HAP-1 (cell line): ENCODE data around the gene MMP28.

ENCODE experiments used
- DNase-seq, 2 experiments: peaks; one replicate each; pipeline ENCODE4 v3.0.0-alpha.2; 2016 to 2020; ENCODE audit warnings: low spot score in 2 of 2
- H3K27me3 ChIP-seq: fragments of 250-450 bp; sonication (Bioruptor Pico); 2 replicates; pipeline ENCODE4 v1.5.1; 2020; ENCODE audit warnings: low read depth, mild to moderate bottlenecking, moderate library complexity
- H3K36me3 ChIP-seq: fragments of 250-450 bp; sonication (Bioruptor Pico); replicated peaks from 2 replicates; pipeline ENCODE4 v1.5.1; 2020; ENCODE audit warnings: mild to moderate bottlenecking
- H3K4me1 ChIP-seq: fragments of 250-450 bp; sonication (Bioruptor Pico); 2 replicates; pipeline ENCODE4 v1.5.1; 2020; ENCODE audit warnings: mild to moderate bottlenecking
- H3K4me3 ChIP-seq: fragments of 250-450 bp; sonication (Bioruptor Pico); 2 replicates; pipeline ENCODE4 v1.5.1; 2020; ENCODE audit warnings: mild to moderate bottlenecking, moderate library complexity
- H3K9me3 ChIP-seq: fragments of 250-450 bp; sonication (Bioruptor Pico); 2 replicates; pipeline ENCODE4 v1.5.1; 2020; ENCODE audit warnings: mild to moderate bottlenecking, moderate library complexity
- in situ Hi-C: fragments of 300-500 bp; cut with MboI; formaldehyde crosslinking; loops from 3 replicates; pipeline ENCODE4 v1.14.3; 2020; ENCODE audit warnings: low sequenced_read_pairs, inconsistent platforms, mixed read lengths

The MMP28 gene, protein sequence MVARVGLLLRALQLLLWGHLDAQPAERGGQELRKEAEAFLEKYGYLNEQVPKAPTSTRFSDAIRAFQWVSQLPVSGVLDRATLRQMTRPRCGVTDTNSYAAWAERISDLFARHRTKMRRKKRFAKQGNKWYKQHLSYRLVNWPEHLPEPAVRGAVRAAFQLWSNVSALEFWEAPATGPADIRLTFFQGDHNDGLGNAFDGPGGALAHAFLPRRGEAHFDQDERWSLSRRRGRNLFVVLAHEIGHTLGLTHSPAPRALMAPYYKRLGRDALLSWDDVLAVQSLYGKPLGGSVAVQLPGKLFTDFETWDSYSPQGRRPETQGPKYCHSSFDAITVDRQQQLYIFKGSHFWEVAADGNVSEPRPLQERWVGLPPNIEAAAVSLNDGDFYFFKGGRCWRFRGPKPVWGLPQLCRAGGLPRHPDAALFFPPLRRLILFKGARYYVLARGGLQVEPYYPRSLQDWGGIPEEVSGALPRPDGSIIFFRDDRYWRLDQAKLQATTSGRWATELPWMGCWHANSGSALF

DNA sequence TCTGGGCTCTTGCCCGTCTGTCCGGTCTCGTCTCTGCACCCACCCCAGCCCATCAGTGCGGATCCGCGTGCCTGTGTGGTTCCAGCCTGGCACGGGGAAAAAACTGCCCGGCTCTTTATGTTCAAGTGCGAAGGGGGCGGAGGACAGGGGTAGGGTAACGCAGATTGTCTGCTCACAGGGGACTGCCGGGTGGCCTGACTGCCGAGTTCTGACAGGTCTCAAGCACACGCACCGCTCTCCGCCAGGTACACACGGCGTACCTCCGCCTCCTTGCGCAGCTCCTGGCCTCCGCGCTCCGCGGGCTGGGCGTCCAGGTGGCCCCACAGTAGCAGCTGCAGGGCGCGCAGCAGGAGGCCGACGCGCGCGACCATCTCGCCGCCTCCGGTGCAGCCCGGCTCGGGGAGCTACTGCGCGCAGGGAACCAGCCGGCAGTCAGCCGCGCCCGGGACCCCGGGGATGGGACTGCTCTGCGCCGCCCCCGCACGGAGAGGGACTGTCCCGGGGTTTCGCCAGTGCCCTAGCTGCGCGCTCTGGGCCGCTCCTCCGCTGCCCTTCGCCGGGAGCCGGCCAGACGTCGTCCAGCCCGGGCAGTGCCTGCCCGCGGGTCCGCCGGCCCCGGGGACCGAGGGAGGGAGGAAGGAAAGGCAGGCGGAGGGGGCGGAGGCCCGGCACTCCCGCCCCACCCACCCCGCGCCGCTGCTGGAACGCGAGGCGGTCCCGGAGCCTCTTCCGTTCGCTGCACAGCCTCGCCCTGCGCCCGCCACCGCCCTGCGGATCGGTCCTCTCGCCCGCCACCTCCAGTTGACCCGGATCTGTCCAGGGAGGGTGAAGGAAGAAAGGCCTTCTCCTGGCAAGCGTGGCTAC is at the start of gene MMP28:
MMP28 (minus strand) TSS at position 635 of the 864 bp plus-strand sequence; CDS start at position 371, 264 bp downstream.
- H3K9me3 ChIP-seq, result no peaks in the 10 kb centered on the region
- no peaks in the 10 kb centered on the region for H3K36me3 ChIP-seq
- in situ Hi-C loops, result no loop called here
- peaks cover 32% of the 10 kb centered on the region for H3K27me3 ChIP-seq
- H3K4me1 ChIP-seq, result no peaks in the 10 kb centered on the region
- H3K4me3 ChIP-seq, result peak within 1 kb of the TSS; percentile 26
- peak in 1 of 2 experiments; percentile 59 for DNase-seq

DNA sequence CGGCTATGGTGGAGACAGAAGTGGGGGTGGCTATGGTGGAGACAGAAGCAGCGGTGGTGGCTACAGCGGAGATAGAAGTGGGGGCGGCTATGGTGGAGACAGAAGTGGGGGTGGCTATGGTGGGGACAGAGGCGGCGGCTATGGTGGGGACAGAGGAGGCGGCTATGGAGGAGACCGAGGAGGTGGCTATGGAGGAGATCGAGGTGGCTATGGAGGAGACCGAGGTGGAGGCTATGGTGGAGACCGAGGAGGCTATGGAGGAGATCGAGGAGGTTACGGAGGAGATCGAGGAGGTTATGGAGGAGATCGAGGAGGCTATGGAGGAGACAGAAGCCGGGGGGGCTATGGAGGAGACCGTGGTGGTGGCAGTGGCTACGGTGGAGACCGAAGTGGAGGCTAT is 49.1 kb upstream of the MMP28 start:
- Histone ChIP-seq H3K4me3 (no peak overlapping the region), H3K4me1 (no peaks in the 10 kb centered on the region), H3K9me3 (no peaks in the 10 kb centered on the region), H3K27me3 (no peaks in the 10 kb centered on the region), H3K36me3 (peaks cover 93% of the 10 kb centered on the region)
- in situ Hi-C loops, result loop anchor here (25.0 kb wide), 1 partner anchor 668 kb away; no protein-coding TSS in a partner anchor
- DNase-seq, result no peak

DNA sequence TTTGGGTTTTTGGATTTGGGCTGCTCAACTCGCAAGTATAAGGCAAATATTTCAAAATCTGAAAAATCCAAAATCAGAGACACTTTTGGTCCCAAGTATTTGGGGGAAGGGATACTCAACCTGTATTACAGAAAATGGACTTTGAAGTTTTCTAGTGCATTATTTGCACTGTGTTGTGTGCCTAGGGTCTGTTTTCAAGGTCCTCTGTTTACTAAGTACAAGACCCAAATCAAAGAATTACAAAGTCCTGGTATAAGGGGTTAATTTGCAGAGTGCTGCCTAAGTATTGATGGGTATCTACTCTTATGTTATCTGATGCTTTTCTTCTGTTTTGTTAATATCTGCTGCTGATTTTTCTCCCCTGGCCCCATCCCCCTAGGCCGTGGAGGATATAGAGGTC is 48.3 kb upstream of the MMP28 start:
- peaks cover 92% of the 10 kb centered on the region for H3K36me3 ChIP-seq
- no peak for DNase-seq
- H3K4me1 ChIP-seq, result no peaks in the 10 kb centered on the region
- in situ Hi-C loops, result loop anchor here (25.0 kb wide), 1 partner anchor 669 kb away; no protein-coding TSS in a partner anchor
- H3K9me3 ChIP-seq, result no peaks in the 10 kb centered on the region
- H3K27me3 ChIP-seq, result no peaks in the 10 kb centered on the region
- H3K4me3 ChIP-seq, result no peak overlapping the region

DNA sequence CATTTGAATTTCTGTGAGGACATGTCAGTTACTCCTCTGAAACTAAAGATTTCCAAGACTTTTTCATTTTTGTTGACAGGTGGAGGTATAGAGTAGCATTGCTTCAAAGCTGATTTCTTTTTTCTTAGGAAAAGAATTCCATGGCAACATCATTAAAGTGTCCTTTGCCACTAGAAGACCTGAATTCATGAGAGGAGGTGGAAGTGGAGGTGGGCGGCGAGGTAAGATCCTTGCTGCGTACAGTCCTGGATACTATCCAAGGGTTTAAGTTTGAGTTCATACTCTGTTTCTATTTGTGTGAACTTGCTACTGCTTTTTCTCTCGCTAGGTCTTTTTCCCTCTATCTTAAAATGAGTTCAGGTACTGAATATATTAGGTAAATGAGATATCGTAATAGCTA is 46.8 kb upstream of the MMP28 start:
- Histone ChIP-seq H3K27me3 (no peaks in the 10 kb centered on the region), H3K9me3 (no peaks in the 10 kb centered on the region), H3K36me3 (peaks cover 95% of the 10 kb centered on the region), H3K4me3 (no peak overlapping the region), H3K4me1 (no peaks in the 10 kb centered on the region)
- in situ Hi-C loops, result loop anchor here (25.0 kb wide), 1 partner anchor 670 kb away; no protein-coding TSS in a partner anchor
- DNase-seq, result no peak

DNA sequence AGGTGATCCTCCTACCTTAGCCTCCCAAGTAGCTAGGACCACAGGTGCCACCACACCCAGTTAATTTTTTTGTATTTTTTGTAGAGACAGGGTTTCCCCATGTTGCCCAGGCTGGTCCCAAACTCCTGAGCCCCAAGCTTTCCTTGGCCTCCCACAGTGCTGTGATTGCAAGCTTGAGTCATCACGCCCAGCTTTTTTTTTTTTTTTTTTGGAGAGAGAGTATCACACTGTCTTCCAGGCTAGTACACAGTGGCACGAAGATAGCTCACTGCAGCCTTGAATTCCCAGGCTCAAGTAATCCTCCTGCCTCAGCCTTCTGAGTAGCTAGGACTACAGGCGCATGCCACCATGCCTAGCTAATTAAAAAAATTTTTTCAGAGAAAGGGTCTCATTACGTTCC is 46.1 kb upstream of the MMP28 start:
- in situ Hi-C loops, result loop anchor here (25.0 kb wide), 1 partner anchor 671 kb away; no protein-coding TSS in a partner anchor
- peaks cover 97% of the 10 kb centered on the region for H3K36me3 ChIP-seq
- DNase-seq, result no peak
- H3K4me3 ChIP-seq, result no peak overlapping the region
- no peaks in the 10 kb centered on the region for H3K9me3 ChIP-seq
- H3K27me3 ChIP-seq, result no peaks in the 10 kb centered on the region
- no peaks in the 10 kb centered on the region for H3K4me1 ChIP-seq

DNA sequence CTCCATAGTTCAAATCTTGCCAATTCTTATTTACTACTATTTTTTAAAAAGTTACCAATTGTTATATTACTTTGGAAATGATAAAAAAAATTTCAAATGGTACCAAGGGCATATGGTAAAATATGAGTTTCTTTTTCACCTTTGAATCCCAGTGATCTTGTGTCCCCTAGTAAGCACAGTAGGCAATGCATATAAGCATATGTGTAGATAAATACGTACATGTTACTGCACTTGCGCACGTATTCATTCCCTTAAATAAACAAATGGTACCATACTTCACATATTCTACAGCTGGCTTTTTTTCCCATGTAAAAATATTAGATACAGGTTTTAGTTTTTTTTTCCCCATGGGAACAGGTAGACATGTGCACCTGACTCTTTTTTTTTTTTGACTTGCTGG is 45.7 kb upstream of the MMP28 start:
- in situ Hi-C loops, result loop anchor here (25.0 kb wide), 1 partner anchor 671 kb away; no protein-coding TSS in a partner anchor
- Histone ChIP-seq H3K27me3 (no peaks in the 10 kb centered on the region), H3K4me1 (no peaks in the 10 kb centered on the region), H3K4me3 (no peak overlapping the region), H3K36me3 (peaks cover 97% of the 10 kb centered on the region), H3K9me3 (no peaks in the 10 kb centered on the region)
- DNase-seq, result no peak

DNA sequence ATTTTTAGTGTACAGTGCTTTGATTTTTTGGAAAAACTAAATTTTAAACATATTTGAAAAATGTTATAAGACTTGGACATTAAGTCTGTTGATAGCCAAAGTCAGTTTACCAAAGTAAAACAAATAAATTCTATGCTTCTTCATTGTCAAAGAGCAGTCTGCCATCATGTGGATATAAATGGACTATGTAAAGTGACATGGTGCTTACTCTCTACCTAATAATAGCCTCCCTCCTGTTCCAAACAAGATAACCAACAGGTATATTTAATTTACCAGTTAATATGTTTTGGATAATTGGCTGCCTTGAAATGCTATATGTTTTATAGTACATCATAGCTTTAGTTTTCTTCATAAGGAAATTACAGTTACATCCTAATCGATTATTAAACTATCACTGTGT is 29.8 kb upstream of the MMP28 start:
- in situ Hi-C loops, result loop anchor here (25.0 kb wide), 1 partner anchor 687 kb away; no protein-coding TSS in a partner anchor
- DNase-seq, result no peak
- Histone ChIP-seq H3K4me3 (no peak overlapping the region), H3K36me3 (peaks cover 84% of the 10 kb centered on the region), H3K4me1 (no peaks in the 10 kb centered on the region), H3K9me3 (no peaks in the 10 kb centered on the region), H3K27me3 (no peaks in the 10 kb centered on the region)

DNA sequence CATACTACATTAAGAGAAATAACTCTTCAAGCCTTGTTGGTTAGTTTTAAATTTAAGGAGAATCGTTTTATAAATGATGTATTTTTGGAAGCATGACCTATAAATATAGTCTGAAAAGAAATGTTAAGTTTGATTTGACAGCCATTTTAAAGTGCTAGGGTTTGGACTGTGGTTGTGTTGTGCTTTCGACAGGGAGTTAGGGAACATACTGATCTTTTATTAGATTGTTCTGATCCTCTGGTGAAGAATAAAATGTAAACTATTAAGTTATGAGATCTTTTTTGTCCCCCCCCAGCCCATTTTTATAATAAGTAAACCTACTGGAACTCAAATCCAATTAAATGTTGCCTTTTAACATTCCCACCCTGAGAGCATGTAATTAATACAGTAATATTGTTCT is 25.9 kb upstream of the MMP28 start:
- H3K36me3 ChIP-seq, result peaks cover 86% of the 10 kb centered on the region
- in situ Hi-C loops, result no loop called here
- DNase-seq, result no peak
- H3K9me3 ChIP-seq, result no peaks in the 10 kb centered on the region
- no peaks in the 10 kb centered on the region for H3K4me1 ChIP-seq
- no peaks in the 10 kb centered on the region for H3K27me3 ChIP-seq
- no peak overlapping the region for H3K4me3 ChIP-seq

DNA sequence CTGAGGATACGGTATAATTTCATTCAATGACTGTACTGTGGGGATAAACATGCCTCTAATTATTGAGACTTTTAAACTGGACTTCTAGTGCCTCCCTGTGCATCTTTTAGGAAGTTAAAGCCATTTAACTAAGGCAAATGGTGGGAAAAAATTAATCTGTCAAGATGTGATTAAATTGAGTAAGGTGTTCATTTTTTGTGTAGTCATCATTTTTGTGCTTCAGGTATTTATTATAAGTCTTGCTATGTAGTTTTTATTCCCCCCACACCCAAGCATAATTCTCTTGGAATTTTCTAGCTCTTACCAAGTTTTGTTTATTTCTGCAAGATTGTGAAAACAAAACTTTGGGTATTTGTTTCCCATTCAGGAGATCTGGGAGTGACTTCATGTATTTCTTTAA is 24.0 kb upstream of the MMP28 start:
- DNase-seq, result no peak
- no peak overlapping the region for H3K4me3 ChIP-seq
- peaks cover 74% of the 10 kb centered on the region for H3K36me3 ChIP-seq
- peaks cover 10% of the 10 kb centered on the region for H3K4me1 ChIP-seq
- no peaks in the 10 kb centered on the region for H3K9me3 ChIP-seq
- in situ Hi-C loops, result no loop called here
- no peaks in the 10 kb centered on the region for H3K27me3 ChIP-seq

DNA sequence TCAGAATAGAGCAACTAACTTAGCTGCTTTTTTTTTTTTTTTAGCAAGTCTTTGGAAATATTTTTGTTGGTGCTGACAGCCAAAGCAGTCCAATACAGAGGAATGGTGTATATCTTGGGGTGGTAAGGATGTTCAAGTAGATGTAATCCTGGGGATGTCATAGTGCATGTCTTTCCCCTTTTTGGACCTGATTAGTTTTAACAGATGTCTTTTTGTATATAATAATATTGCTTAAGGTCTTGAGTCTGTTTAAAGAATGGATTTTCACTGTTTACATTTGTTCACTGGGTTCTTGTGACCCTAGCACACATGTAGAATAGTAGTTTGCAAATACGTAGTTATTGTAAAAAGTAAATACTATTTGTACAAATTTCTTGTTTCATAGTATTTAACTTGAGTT is 21.8 kb upstream of the MMP28 start:
- H3K4me1 ChIP-seq, result peaks cover 16% of the 10 kb centered on the region
- no peaks in the 10 kb centered on the region for H3K27me3 ChIP-seq
- in situ Hi-C loops, result no loop called here
- peaks cover 55% of the 10 kb centered on the region for H3K36me3 ChIP-seq
- DNase-seq, result no peak
- no peak overlapping the region for H3K4me3 ChIP-seq
- H3K9me3 ChIP-seq, result no peaks in the 10 kb centered on the region

DNA sequence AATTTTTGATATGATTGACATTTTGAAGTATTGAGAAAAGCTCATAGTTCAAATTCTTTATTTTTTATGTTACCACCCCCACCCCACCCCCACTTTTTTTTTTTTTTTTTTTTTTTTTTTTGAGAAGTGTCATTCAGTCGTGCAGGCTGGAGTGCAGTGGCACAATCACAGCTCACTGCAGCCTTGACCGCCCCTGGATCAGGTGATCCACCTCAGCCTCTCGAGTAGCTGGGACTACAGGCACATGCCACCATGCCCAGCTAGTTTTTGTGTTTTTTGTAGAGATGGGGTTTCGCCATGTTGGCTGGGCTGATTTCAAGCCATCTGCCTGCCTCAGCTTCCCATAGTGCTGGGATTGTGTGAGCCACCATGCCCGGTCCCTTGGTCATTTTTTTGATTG is 21.3 kb upstream of the MMP28 start:
- Histone ChIP-seq H3K4me3 (no peak overlapping the region), H3K27me3 (no peaks in the 10 kb centered on the region), H3K9me3 (no peaks in the 10 kb centered on the region), H3K4me1 (peaks cover 20% of the 10 kb centered on the region), H3K36me3 (peaks cover 53% of the 10 kb centered on the region)
- in situ Hi-C loops, result no loop called here
- no peak for DNase-seq

DNA sequence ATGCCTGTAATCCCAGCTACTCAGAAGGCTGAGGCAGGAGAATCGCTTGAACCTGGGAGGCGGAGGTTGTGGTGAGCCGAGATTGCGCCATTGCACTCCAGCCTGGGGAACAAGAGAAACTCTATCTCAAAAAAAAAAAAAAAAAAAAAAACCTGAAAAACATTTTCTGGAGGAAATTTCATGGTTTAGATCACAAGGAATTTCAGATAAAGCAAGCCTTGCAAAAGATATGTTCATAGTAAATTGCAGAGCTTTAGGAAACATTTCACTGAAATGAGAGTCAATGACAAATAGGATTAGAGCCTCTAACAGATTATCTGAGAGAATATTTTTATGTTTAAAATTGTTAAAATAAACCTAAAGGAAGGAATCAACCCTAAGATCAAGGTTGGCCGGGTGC is 17.0 kb upstream of the MMP28 start:
- DNase-seq, result no peak

DNA sequence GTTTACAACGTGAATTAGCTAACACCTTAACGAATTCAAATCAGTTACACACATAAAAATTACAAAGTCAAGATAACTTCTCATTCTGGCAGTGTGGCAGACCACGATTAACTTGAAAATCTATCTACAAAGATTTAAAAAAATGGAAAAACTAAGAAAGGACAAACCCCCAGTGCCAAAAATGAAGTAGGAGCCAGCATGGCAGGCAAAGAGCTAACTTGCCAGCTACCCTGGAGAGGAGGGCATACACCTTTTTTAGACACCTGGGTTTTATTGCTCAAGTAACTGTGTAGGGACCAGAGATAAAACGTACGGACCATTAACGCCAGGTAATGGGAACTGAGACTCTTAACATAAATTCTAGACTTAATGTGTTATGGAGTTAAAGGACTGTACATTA is 16.3 kb upstream of the MMP28 start:
- no peak for DNase-seq
- peaks cover 31% of the 10 kb centered on the region for H3K4me1 ChIP-seq
- H3K27me3 ChIP-seq, result no peaks in the 10 kb centered on the region
- in situ Hi-C loops, result no loop called here
- peaks cover 7% of the 10 kb centered on the region for H3K36me3 ChIP-seq
- H3K9me3 ChIP-seq, result no peaks in the 10 kb centered on the region
- no peak overlapping the region; the same call in 1 of the 2 replicates for H3K4me3 ChIP-seq

More for the DNA sequence above, 17.0 kb upstream of the MMP28 start:
- H3K4me3 ChIP-seq, result no peak overlapping the region
- no peaks in the 10 kb centered on the region for H3K27me3 ChIP-seq
- in situ Hi-C loops, result no loop called here
- peaks cover 31% of the 10 kb centered on the region for H3K4me1 ChIP-seq
- H3K9me3 ChIP-seq, result no peaks in the 10 kb centered on the region
- H3K36me3 ChIP-seq, result peaks cover 11% of the 10 kb centered on the region
